NCI-H748 (cell line): ENCODE results near the gene LUZP4.
"Not testable (repeated sequence)": the region's sequence is repeated elsewhere in the genome, so short reads cannot be mapped to it uniquely, and the experiment has no call there.

Source experiments
- DNase-seq: peaks from one replicate; lab custom pipeline; 2025; ENCODE audit not compliant: unreplicated experiment; lab: John Stamatoyannopoulos, UW

The LUZP4 gene

GRCh38 chrX:115333446-115333845, 43.9 kb downstream of the LUZP4 start:
- DNase-seq: peak; percentile 20

GRCh38 chrX:115337491-115338144, 48.1 kb downstream of the LUZP4 start:
- no peak for DNase-seq

- DNase-seq: no peak
These were observed 50.0 kb downstream of the LUZP4 start for GRCh38 chrX:115339441-115340025.

- no peak for DNase-seq
These were observed 51.9 kb downstream of the LUZP4 start for GRCh38 chrX:115341421-115341820.

- peak; percentile 95 for DNase-seq
These were observed 55.5 kb downstream of the LUZP4 start for GRCh38 chrX:115344885-115345614.

GRCh38 chrX:115345615-115346014, 56.1 kb downstream of the LUZP4 start:
- no peak for DNase-seq

GRCh38 chrX:115346738-115347137, 57.2 kb downstream of the LUZP4 start:
- DNase-seq: not testable (repeated sequence)

GRCh38 chrX:115348446-115349225, 59.1 kb downstream of the LUZP4 start:
- no peak for DNase-seq

- peak; percentile 5 for DNase-seq
These were observed 61.3 kb downstream of the LUZP4 start for GRCh38 chrX:115350711-115351381.

- no peak for DNase-seq
These were observed 66.9 kb downstream of the LUZP4 start for GRCh38 chrX:115356369-115356768.
